Measurements from ENCODE around the gene TMEM187.
A peak's percentile ranks its signal among the peaks of the same experiment; 100 is the strongest.

Gene TMEM187

DNA sequence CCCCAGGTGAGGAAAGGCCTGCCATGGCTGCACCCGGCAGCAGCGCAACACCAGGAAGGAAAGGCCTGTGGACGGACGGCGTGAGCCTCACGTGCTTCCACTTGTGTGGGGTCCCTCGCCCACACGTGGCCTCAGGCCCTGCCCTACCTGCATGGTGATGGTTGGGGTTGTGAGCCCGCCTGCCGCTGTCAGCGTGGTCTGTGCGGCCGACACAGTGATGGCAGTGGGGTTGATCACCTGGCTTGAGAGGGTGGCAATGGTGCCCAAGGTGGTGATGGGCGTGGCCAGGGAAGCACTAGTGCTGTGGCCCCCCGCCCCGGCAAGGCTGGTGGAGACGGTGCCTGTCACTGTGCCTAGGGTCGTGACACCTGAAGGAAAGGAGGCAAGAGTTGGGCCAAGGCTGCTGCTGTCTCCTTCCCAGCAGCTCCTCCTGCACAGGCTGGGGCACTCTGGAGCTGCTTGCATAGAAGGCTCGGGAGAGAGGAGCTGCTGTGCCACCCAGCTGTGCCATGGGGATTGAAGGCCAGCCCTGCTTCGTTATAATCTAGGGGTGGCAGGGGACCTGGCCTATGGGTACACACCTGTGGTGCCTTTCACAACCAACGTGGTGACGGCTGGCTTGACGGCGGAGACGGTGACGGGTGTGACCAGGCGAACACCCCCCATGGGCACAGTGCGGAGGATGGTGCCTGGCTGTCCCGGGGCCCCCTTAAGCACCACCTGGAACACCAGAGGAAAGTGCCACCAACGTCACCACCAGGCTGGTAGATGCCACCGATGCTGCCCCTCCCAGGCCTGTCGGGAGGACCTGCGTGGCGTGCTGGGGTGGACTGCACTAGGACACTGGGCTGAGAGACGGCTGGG is 16.3 kb upstream of the TMEM187 start:
- no peak for DNase-seq

GRCh38 chrX:153957224-153957623 is 15.3 kb upstream of the TMEM187 start:
- DNase-seq = no peak

- no peak for DNase-seq
Observed at GRCh38 chrX:153958605-153959004, 13.9 kb upstream of the TMEM187 start.

DNA sequence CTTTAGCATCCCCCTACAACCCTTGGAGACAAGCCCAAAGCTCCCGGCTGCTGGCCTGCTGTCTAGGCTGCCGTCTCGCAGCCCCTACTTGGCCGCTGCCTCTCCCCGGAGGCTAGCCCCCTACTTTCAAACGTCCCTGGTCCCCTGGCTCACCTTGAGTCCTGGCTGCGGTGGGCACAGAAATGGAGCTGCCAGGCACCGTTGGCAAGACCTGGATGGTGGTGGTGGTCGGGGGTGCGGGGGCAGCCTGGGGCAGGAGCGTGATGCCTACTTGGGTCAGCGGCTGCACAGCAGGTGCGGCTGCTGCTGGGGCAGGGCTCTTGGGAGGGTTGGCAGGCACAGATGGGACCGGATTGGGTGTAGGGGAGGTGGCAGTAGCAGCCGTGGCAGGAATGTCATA is 12.9 kb upstream of the TMEM187 start:
- no peak for DNase-seq

GRCh38 chrX:153960077-153960476 is 12.5 kb upstream of the TMEM187 start:
- no peak for DNase-seq

DNA sequence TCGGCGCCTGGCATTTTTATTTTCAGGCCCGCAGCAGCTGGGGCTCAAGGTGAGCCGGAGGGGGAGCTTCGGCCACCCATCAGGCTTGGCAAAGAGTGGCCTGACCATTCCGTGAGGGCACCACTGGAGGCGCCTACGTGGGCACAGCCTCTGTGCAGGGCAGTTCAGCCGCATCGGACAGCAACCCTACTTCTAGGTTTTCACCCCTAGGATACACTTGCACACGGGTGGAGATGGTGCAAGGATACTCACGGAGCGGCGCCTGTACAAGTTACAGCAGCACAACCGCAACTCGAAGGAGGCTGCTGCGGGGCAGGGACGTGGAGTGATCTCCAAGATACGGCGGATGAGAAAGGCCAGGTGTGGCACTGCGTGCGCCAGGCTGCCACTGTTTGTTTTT is 11.8 kb upstream of the TMEM187 start:
- no peak for DNase-seq

DNA sequence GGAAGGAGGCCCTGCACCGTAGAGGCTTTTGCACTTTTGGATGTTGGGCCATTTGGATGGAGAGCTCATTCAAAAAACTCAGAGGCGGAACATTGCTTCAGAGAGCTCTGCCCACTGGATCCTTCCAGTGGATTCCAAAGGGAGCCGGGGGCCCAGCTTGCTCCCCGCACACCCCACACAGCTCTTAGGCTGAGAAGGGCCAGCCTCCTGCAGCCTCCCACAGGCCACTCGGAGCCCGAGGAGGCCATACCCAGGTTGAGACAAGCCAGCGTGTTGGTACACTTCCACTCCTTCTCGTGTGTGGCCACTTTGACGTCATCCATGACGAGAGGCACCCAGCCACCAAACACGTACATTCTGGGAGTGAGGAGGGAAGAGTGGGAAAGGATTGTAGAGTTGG is 11.3 kb upstream of the TMEM187 start:
- DNase-seq = no peak

- no peak for DNase-seq
Observed at GRCh38 chrX:153963546-153963945, 9.0 kb upstream of the TMEM187 start.

DNA sequence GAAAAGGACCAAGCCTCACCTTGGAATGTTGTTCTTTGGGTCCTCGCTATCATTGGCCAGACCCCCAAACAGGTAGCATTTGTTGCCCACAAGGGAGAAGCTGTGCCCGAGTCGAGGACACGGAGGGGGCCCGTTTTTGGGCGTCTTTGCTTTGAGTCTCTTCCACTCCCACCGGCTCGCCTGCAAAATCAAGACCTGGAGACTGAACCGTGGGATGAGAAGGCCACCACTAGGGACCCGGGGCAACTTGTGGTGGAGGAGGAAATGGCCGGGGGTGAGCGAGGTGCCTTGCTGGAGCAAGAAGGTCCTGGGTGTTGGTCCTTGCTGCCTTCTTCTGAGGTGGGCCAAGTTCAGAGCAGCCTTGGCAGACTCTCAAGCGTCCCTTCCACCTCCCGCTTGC is 8.4 kb upstream of the TMEM187 start:
- no peak for DNase-seq

DNA sequence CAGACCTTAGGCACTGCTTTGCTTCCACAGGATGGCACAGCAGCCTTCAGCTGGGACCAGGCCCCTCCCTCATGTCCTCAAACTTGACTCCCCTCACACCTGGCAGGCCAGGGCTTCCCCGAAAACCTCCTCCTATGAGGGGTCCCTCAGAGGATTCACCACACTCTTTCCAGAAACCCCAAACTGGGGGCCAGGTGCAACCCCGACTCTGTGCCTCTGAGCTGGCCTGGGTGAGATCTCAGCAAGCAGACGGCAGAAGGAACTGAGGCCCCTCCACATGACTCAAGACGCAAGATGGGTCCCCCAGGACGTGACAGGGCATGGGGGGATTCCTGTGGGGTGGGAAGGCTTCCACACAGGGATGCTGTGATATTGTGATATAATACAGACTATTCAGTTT is 7.1 kb upstream of the TMEM187 start:
- DNase-seq = no peak

GRCh38 chrX:153966283-153966688 is 6.3 kb upstream of the TMEM187 start:
- DNase-seq = no peak

DNA sequence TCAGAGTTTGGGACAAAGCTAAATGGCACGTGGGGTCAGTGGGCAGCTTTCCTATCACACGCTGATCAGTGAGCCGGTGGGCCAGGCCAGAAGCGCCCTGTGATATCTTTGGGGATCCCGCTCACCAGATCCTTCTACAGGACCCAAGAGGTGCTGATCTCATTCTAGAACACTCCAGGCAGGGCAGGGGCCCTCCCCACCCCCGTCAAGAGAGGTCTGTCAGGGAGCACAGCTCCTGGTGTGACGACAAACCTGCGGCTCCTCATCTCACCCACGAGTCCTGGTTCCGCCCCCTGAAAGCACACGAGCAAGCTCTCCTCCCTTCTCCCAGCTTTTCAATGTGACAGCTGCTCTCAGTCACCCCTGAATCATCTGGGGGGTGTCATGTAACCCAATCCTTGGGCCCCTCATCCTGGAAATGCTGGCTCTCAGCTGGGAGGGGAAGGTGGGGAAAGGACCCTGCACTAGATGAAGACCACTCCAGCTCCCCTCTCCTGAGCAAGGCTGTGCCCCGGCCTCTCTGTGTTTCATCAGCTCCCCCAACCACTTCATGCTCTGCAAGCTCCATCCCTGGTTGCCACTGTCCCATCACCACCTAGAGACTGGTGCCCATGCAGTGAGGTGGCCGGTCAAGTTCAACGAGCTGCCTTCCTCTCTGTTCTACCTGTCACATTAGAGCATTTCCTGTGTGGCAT is 5.6 kb upstream of the TMEM187 start:
- DNase-seq = peak; percentile 63

DNA sequence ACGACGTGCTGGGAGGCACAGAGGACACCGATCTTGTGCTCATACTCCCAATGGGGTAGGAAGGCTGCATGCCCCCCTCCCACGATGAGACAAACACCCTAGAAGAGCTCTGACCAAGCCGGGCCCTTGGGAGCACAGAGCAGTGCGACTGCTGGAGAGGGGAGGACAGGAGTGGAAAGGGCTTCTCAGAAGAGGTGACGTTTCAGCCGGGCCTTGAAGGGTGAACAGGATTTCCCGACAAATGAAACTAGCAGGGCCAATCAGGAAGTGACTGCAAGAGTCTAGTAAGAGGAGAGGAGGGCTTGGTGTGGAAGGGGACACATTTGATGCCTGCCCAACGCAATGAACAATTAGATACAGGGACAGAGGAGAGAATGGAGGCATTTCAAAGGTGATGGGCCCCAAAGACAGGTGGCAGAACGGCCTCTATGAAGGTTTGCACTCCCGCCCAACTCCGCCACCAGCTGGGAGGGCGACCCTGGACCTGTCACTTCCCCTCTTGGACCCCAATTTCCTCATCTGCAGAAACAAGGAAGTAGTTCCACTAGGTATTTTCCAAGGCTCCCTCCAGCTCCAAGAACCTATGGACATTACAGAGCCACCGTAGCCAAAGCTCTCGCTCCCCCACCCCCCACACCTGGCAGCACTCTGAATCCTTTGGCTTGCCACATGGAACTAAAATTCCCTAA is 4.9 kb upstream of the TMEM187 start:
- peak; percentile 46 for DNase-seq

GRCh38 chrX:153968255-153968654 is 4.3 kb upstream of the TMEM187 start:
- DNase-seq = no peak

- peak; percentile 48 for DNase-seq
Observed at GRCh38 chrX:153968754-153969124, 3.8 kb upstream of the TMEM187 start.

DNA sequence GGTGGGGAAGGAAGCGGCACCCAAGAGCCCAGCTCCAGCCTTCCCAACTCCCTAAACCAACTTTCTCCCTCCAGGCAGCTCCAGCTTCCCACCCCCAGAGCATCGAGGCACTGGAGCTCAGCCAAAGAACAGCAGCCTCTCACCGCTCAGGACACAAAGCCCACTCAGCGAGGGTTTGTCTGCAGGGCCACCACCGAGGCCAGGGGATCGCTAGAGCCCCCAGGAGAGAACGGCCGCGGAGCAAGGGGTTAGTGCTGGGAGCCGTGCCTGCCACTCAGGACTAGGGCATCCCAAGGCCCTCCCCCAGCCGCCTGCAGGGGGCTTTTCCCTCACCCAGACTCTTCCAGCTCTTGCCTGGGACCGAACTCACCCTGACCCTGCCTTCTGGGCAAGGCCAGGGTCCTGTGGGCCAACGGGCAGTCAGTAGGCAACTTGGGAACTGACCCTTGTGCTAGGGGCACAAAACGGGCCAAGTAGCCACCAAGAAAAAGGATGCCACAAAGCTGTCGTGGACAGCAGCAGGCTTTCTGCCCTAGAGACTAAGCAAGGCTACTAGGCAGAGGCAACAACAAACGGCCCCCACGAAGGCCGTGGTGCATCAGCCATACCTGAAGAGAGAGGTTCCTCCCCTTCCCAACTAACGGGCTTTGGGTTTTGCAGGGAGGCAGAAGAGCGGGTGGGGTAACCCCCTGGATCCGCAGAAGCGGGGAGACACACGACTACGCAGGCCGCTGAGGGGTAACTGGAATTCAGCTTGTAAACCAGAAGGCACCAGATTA is 3.2 kb upstream of the TMEM187 start:
- no peak for DNase-seq

- no peak for DNase-seq
Observed at GRCh38 chrX:153969904-153970356, 2.6 kb upstream of the TMEM187 start.

DNA sequence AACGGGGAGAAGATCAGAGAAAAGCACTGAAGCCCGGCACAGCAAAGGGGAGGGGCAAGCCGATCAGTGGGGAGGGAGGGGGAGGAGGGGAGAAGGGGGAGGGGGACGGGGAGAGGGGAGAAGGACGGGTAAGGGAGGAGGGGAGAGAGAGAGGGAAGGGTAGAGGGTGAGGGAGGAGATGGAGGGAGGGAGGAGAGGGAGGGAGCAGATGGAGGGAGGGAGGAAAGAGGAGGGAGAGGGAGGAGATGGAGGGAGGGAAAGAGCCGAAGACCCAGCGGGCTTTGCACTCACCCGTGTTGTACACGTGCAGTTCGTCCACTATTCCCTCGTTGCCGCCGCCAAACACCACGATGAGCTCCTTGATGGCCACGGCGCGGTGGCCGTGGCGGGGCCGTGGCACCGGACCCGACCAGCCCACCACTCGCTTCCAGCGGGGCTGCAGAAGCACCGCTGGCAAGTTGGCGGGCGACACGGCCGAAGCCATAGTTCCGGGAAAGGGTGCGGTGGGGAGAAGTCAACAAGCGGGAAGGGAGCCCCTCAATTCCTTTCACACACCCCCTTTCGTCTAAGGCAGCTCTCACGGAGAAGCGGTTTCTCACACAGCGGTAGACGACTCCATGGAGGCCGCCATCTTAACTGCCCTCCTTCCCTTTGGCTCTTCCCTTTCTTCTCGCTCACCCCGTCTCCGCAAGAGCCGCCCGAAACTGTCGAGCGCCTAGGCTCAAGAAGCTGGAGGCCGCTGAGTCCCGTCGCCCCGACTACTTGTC is 2.0 kb upstream of the TMEM187 start:
- DNase-seq = peak; percentile 42

GRCh38 chrX:153971124-153971449 is 1.5 kb upstream of the TMEM187 start:
- peak; percentile 90 for DNase-seq

GRCh38 chrX:153971450-153972367 is 845 bp upstream of the TMEM187 start, which contains the start of gene HCFC1:
Gene HCFC1, minus strand, starts transcription at chrX:153971818. Its CDS starts 978 bp downstream, at chrX:153970840.
- DNase-seq = peak; percentile 90

Measured in stimulated activated CD4-positive, alpha-beta T cell treated with anti-CD3 and anti-CD28 coated beads, Interleukin-15, amount 100 ng/mL, for 24 hours (primary cell).